ENCODE data around the gene GPAT3.

GPAT3 gene

GRCh38 chr4:83558680-83559079 lies 22.8 kb downstream of the GPAT3 start:
- no peak for DNase-seq (ENCODE audit: low read depth, low spot score)
- POLR2A ChIA-PET: no interaction called here
- H3K4me3 ChIP-seq (ENCODE audit: low read depth, low read length): no peak overlapping the region
- TF ChIP-seq, protein P1, sequence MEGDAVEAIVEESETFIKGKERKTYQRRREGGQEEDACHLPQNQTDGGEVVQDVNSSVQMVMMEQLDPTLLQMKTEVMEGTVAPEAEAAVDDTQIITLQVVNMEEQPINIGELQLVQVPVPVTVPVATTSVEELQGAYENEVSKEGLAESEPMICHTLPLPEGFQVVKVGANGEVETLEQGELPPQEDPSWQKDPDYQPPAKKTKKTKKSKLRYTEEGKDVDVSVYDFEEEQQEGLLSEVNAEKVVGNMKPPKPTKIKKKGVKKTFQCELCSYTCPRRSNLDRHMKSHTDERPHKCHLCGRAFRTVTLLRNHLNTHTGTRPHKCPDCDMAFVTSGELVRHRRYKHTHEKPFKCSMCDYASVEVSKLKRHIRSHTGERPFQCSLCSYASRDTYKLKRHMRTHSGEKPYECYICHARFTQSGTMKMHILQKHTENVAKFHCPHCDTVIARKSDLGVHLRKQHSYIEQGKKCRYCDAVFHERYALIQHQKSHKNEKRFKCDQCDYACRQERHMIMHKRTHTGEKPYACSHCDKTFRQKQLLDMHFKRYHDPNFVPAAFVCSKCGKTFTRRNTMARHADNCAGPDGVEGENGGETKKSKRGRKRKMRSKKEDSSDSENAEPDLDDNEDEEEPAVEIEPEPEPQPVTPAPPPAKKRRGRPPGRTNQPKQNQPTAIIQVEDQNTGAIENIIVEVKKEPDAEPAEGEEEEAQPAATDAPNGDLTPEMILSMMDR (IDR thresholded peaks at IDR 0.05; ENCODE audit: insufficient read depth, low read length, missing control alignments): no peak
- CTCF ChIA-PET: no interaction called here

DNA sequence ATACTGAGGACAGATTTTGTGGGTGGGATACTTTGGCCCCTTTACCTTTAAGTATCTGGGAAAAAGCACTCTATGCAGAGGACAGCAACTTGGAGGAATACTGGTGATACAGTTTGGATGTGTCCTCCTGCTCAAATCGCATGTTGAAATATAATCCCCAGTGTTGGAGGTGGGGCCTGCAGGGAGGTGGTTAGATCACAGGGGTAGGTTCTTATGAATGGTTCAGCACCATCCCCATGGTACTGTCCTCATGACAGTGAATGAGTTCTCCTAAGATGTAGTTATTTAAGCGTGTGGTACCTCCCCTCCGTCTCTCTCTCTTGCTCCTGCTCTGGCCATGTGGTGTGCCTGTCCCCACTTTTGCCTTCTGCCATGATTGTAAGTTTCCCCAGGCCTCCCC lies 24.6 kb downstream of the GPAT3 start:
- DNase-seq (ENCODE audit: low read depth, low spot score): no peak
- POLR2A ChIA-PET: no interaction called here
- CTCF ChIA-PET: no interaction called here
- no peak overlapping the region for H3K4me3 ChIP-seq (ENCODE audit: low read depth, low read length)
- TF ChIP-seq, protein P1 (IDR thresholded peaks at IDR 0.05; ENCODE audit: insufficient read depth, low read length, missing control alignments): no peak

DNA sequence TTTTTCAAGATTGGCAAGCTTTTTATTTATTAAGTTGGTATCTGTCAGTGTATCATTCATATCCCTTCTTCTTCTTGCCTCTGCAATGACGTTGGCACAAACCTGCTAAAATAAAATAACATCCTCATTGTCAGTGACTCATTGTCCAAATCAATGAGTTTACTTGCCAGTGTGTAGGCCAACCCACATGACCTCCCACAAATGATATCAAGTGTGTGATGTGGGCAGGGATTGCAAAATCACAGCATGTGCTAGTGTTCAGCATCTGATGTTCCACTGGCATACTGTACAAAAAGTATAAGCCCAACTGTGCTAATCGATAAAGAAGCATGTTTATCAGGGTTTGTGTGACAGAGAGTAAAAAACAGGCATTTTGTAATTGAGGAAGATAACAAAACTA lies 25.5 kb downstream of the GPAT3 start:
- POLR2A ChIA-PET: no interaction called here
- H3K4me3 ChIP-seq (ENCODE audit: low read depth, low read length): no peak overlapping the region
- no peak for DNase-seq (ENCODE audit: low read depth, low spot score)
- TF ChIP-seq, protein P1 (IDR thresholded peaks at IDR 0.05; ENCODE audit: insufficient read depth, low read length, missing control alignments): no peak
- CTCF ChIA-PET: no interaction called here

GRCh38 chr4:83563998-83564397 lies 28.1 kb downstream of the GPAT3 start:
- CTCF ChIA-PET: no interaction called here
- POLR2A ChIA-PET: no interaction called here
- TF ChIP-seq, protein P1 (IDR thresholded peaks at IDR 0.05; ENCODE audit: insufficient read depth, low read length, missing control alignments): no peak
- no peak for DNase-seq (ENCODE audit: low read depth, low spot score)
- no peak overlapping the region for H3K4me3 ChIP-seq (ENCODE audit: low read depth, low read length)

- ChIA-PET POLR2A (no interaction called here), CTCF (no interaction called here)
- TF ChIP-seq, protein P1 (IDR thresholded peaks at IDR 0.05; ENCODE audit: insufficient read depth, low read length, missing control alignments): no peak
- DNase-seq (ENCODE audit: low read depth, low spot score): no peak
- no peak overlapping the region for H3K4me3 ChIP-seq (ENCODE audit: low read depth, low read length)
Measured at GRCh38 chr4:83568062-83568461, 32.2 kb downstream of the GPAT3 start.

- no peak for DNase-seq (ENCODE audit: low read depth, low spot score)
- ChIA-PET POLR2A (no interaction called here), CTCF (no interaction called here)
- no peak overlapping the region for H3K4me3 ChIP-seq (ENCODE audit: low read depth, low read length)
- TF ChIP-seq, protein P1 (IDR thresholded peaks at IDR 0.05; ENCODE audit: insufficient read depth, low read length, missing control alignments): no peak
Measured at GRCh38 chr4:83569429-83569828, 33.5 kb downstream of the GPAT3 start.
